GM12872 (cell line): ENCODE data around the gene ADGRD1.

Experiments used
- TF ChIP-seq, protein P1 (sequence below): IDR thresholded peaks from 3 replicates; pipeline ENCODE4 v1.5.1; 2011; ENCODE audit warnings: low read depth, mild to moderate bottlenecking, low read length, moderate library complexity; ENCODE audit not compliant: insufficient read depth

Gene ADGRD1

DNA sequence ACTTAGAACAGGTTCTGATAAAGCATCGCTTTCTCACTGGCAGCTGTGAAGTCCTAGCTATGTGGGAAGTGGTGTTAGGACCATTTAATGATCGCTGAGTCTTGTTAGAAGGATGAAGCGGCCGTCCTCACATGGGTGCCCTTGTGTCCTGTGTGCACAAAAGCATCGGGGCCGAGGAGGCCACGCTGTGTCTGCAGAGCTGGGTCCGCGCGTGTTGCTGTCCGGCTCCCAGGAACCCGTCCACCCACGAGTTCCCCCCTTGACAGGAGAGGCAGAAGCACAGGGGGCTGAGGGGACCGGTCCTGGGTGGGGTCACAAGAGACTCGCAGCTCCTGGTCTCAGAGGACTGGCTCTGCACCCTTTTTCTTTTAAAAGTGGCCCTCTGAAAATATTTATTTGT lies 90.4 kb downstream of the ADGRD1 start:
- TF ChIP-seq, protein P1, sequence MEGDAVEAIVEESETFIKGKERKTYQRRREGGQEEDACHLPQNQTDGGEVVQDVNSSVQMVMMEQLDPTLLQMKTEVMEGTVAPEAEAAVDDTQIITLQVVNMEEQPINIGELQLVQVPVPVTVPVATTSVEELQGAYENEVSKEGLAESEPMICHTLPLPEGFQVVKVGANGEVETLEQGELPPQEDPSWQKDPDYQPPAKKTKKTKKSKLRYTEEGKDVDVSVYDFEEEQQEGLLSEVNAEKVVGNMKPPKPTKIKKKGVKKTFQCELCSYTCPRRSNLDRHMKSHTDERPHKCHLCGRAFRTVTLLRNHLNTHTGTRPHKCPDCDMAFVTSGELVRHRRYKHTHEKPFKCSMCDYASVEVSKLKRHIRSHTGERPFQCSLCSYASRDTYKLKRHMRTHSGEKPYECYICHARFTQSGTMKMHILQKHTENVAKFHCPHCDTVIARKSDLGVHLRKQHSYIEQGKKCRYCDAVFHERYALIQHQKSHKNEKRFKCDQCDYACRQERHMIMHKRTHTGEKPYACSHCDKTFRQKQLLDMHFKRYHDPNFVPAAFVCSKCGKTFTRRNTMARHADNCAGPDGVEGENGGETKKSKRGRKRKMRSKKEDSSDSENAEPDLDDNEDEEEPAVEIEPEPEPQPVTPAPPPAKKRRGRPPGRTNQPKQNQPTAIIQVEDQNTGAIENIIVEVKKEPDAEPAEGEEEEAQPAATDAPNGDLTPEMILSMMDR = no peak

DNA sequence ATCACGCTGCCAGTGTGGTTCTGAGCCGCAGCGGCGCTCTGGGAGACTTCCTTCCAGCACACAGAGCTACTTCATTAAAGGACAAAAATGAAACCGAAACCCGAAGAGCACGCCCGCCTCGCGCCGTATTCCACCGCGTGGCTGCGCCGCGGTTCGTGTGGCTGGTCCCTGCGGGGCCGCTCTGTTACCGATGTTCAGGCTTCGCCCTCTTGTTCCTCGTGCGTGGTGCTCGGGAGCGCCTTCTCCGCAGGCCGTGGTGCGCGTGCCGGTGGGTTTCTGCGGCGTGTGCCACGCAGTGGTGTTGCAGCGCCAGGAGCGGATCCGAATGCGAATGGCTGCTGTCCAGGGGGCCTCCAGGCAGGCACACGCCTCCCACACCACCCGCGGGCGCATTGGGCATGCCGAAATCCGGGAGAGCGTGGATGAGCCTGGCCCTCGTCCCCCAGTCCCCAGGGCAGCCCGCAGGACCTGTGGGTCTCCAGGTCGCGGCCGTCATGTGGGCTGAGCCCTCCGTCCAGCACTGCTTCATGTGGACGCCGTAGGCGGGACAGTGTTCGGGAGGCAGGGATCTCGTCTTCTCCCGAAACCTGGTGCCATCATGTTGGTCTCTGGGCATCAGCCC lies 91.2 kb downstream of the ADGRD1 start:
- TF ChIP-seq, protein P1 = no peak

DNA sequence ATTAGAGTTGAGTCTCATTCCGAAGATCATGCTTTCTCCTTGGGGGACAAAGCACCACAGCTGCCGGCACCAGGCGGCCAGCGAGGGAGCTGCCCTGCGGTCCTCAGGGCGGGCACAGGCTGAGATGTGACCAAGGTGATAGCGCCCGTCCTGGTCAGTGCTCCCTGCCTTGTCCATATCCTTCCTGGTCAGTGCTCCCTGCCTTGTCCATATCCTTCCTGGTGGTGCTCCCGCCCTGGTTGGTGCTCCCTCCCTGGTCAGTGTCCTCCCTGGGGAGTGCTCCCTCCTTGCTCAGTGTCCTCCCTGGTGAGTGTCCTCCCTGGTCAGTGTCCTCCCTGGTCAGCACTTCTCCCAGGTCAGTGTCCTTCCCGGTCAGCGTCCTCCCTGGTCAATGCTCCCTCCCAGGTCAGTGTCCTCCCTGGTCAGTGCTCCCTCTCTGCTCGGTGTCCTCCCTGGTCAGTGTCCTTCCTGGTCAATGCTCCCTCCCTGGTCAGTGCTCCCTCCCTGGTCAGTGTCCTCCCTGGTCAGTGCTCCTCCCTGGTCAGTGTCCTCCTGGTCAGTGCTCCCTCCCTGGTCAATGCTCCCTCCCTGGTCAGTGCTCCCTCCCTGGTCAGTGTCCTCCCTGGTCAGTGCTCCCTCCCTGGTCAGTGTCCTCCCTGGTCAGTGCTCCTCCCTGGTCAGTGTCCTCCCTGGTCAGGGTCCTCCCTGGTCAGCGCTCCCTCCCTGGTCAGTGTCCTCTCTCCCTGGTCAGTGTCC lies 92.2 kb downstream of the ADGRD1 start:
- TF ChIP-seq, protein P1 = no peak

DNA sequence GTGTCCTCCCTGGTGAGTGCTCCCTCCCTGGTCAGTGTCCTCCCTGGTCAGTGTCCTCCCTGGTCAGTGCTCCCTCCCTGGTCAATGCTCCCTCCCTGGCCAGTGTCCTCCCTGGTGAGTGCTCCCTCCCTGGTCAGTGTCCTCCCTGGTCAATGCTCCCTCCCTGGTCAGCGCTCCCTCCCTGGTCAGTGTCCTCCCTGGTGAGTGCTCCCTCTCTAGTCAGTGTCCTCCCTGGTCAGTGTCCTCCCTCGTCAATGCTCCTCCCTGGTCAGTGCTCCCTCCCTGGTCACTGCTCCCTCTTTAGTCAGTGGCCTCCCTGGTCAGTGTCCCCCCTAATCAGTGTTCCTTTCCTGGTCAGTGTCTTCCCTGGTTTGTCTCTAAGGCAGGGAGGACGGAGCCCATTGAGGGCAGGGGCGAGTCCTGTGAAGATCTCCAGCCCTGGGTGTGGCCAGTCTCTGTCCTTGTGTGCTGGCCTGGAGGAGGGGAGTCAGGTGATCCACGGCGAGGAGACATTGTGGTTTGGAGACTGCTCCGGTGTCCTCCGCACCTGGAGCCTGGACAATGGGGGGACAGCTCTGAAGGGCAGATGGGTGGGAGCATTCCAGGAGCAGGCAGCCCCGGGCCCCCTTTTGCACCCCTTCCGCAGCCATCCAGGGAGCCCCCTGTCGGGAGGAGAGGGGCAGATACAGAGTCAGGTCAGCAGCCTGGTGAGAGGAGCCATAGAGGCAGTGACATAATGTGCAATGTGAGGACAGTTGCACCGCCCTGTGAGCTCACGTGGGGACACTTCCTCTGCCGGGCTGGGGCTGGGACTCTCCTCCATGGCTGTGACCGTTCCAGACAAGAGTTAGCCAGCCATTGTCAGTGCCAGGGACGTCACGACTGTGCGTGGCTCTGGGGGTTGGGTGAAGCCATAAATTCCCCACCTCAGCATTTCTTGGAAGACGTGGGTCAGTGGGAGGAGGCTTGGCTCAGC lies 93.4 kb downstream of the ADGRD1 start:
- TF ChIP-seq, protein P1 = no peak

DNA sequence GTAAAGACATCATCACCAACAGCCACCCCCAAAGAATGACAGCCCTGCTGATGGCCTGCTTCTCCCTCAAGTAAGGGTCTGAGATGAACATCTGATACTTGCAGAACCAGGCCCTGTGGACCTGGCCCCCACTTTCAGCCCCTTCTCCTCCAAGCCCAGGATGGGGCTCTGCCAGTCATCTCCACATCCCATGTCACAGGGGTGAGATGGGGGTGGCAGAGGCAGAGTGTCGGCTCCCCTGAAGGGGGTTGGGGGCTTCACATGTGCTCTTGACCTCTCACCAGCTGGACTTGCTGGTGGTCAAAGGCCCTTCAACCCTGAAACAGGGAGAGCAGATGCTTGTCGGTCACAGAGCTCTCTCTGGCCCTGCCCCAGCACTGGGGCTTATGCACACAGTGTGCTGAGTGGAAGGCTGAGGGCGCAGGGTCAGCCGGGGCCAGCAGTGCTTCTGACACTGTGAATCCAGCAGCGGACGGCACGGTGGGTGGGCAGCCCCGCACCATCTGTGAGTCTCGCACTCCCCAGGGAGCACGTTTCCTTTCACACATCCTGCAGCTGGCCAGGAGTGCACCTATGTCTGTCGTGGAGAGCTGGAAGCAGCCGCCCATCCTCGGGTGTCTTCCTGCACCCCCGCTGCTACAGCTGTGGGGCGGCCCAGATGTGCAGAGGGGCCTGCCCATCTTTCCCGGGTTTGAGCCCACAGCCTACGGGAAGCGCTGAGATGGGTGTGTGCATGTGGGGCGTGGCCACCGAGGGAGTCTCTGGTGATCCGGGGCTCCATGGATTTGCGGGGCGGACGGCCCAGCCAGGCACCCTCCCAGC lies 94.3 kb downstream of the ADGRD1 start:
- TF ChIP-seq, protein P1 = no peak

DNA sequence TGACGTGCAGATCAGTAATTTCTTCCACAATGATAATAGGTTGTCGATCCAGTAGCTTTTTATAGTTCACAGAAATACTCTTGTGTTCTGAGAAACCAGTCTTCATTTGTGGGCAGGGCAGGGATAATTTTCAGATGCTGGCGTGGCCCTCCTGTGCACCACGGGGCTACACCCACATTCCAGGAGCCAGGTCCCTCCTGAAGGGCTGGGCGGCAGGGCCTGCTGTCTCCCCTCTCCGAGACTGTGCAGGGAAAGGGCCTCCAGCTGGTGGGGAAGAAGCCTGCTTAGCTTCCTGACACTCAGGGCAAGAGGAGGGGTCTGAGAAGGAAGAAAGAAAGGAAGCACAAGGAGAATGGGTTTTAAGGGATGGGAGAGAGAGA lies 94.9 kb downstream of the ADGRD1 start:
- TF ChIP-seq, protein P1 = no peak

DNA sequence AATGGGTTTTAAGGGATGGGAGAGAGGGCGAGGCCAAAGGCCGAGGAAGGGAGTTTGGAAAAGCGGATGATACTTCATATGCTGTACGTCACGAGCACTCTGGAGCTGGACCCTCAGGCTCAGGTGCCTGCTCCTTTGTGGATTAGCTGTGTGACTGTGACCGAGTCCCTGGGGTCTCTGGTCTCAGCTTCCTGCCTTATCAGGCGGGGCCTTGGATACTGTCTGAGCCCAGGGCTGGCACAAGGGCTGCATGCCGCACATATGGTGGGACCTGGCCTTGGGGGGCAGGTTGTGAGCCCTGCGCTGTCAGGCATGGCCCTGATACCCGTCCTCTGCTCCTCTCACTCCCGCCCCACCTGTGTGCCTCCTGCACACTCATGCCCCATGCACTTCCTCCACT lies 95.3 kb downstream of the ADGRD1 start:
- TF ChIP-seq, protein P1 = no peak
